GM12873 (cell line): ENCODE data around the gene PHACTR3.

Source experiments
- CTCF ChIP-seq: IDR thresholded peaks from 2 replicates; pipeline ENCODE4 v1.5.1; 2012; ENCODE audit warnings: low read depth, mild to moderate bottlenecking, moderate library complexity, low read length, control low read depth; ENCODE audit not compliant: insufficient read depth; ENCODE audit errors: missing control alignments

The PHACTR3 gene

GRCh38 chr20:59608396-59608795 lies 4.1 kb downstream of the PHACTR3 start:
- no peak for TF ChIP-seq CTCF

- TF ChIP-seq CTCF, result no peak
Observed at GRCh38 chr20:59608871-59609270, 4.5 kb downstream of the PHACTR3 start.

- TF ChIP-seq CTCF, result no peak
Observed at GRCh38 chr20:59611286-59611685, 6.9 kb downstream of the PHACTR3 start.

- no peak for TF ChIP-seq CTCF
Observed at GRCh38 chr20:59613861-59614260, 9.5 kb downstream of the PHACTR3 start.

- TF ChIP-seq CTCF, result no peak
Observed at GRCh38 chr20:59614714-59615113, 10.4 kb downstream of the PHACTR3 start.

- TF ChIP-seq CTCF, result no peak
Observed at GRCh38 chr20:59616306-59616705, 12.0 kb downstream of the PHACTR3 start.

- TF ChIP-seq CTCF, result no peak
Observed at GRCh38 chr20:59617221-59617620, 12.9 kb downstream of the PHACTR3 start.

- TF ChIP-seq CTCF, result no peak
Observed at GRCh38 chr20:59618131-59618530, 13.8 kb downstream of the PHACTR3 start.
